IPS-18a (cell line): ENCODE data around the gene P2RY13.

Experiments used
- H3K27ac ChIP-seq: one replicate; pipeline ENCODE4 v1.5.1; 2013; ENCODE audit warnings: low read length
- H3K27me3 ChIP-seq: one replicate; pipeline ENCODE4 v1.6.1; 2013; ENCODE audit warnings: mild to moderate bottlenecking, low read length; ENCODE audit not compliant: control insufficient read depth, insufficient read depth
- H3K36me3 ChIP-seq: one replicate; pipeline ENCODE4 v1.6.1; 2013; ENCODE audit warnings: low read depth, low read length; ENCODE audit not compliant: control insufficient read depth
- H3K4me1 ChIP-seq: one replicate; pipeline ENCODE4 v1.6.1; 2013; ENCODE audit warnings: low read depth, low read length; ENCODE audit not compliant: control insufficient read depth
- H3K4me3 ChIP-seq: one replicate; pipeline ENCODE4 v1.5.1; 2013; ENCODE audit warnings: low read length
- H3K9ac ChIP-seq: one replicate; pipeline ENCODE4 v1.6.1; 2013; ENCODE audit warnings: mild to moderate bottlenecking, low read length, moderate library complexity
- H3K9me3 ChIP-seq: one replicate; pipeline ENCODE4 v1.6.1; 2013; ENCODE audit warnings: low read depth, low read length; ENCODE audit not compliant: control insufficient read depth

P2RY13 gene

GRCh38 chr3:151350656-151351055 lies 21.3 kb upstream of the P2RY13 start:
- Histone ChIP-seq H3K4me1 (peaks cover 20% of the 10 kb centered on the region), H3K27ac (no peak overlapping the region), H3K27me3 (no peaks in the 10 kb centered on the region), H3K9ac (no peak overlapping the region), H3K4me3 (no peak overlapping the region), H3K9me3 (no peaks in the 10 kb centered on the region), H3K36me3 (no peaks in the 10 kb centered on the region)

GRCh38 chr3:151347432-151347831 lies 18.1 kb upstream of the P2RY13 start:
- no peak overlapping the region for H3K4me3 ChIP-seq
- H3K27ac ChIP-seq = no peak overlapping the region
- no peak overlapping the region for H3K9ac ChIP-seq
- no peaks in the 10 kb centered on the region for H3K9me3 ChIP-seq
- peaks cover 20% of the 10 kb centered on the region for H3K4me1 ChIP-seq
- H3K36me3 ChIP-seq = no peaks in the 10 kb centered on the region
- no peaks in the 10 kb centered on the region for H3K27me3 ChIP-seq

GRCh38 chr3:151346292-151346691 lies 16.9 kb upstream of the P2RY13 start:
- Histone ChIP-seq H3K36me3 (no peaks in the 10 kb centered on the region), H3K27me3 (no peaks in the 10 kb centered on the region), H3K4me1 (peaks cover 20% of the 10 kb centered on the region), H3K4me3 (no peak overlapping the region), H3K27ac (no peak overlapping the region), H3K9ac (no peak overlapping the region), H3K9me3 (no peaks in the 10 kb centered on the region)

- H3K9me3 ChIP-seq = no peaks in the 10 kb centered on the region
- H3K4me3 ChIP-seq = no peak overlapping the region
- no peaks in the 10 kb centered on the region for H3K27me3 ChIP-seq
- H3K4me1 ChIP-seq = peaks cover 20% of the 10 kb centered on the region
- no peak overlapping the region for H3K9ac ChIP-seq
- no peak overlapping the region for H3K27ac ChIP-seq
- H3K36me3 ChIP-seq = no peaks in the 10 kb centered on the region
Measured at GRCh38 chr3:151345859-151346258, 16.5 kb upstream of the P2RY13 start.

GRCh38 chr3:151331696-151332095 lies 2.3 kb upstream of the P2RY13 start:
- Histone ChIP-seq H3K4me1 (no peaks in the 10 kb centered on the region), H3K9ac (no peak overlapping the region), H3K36me3 (no peaks in the 10 kb centered on the region), H3K4me3 (no peak overlapping the region), H3K9me3 (no peaks in the 10 kb centered on the region), H3K27me3 (no peaks in the 10 kb centered on the region), H3K27ac (no peak overlapping the region)

- no peak overlapping the region for H3K4me3 ChIP-seq
- no peaks in the 10 kb centered on the region for H3K27me3 ChIP-seq
- no peak overlapping the region for H3K27ac ChIP-seq
- no peak overlapping the region for H3K9ac ChIP-seq
- H3K4me1 ChIP-seq = no peaks in the 10 kb centered on the region
- no peaks in the 10 kb centered on the region for H3K9me3 ChIP-seq
- H3K36me3 ChIP-seq = no peaks in the 10 kb centered on the region
Measured at GRCh38 chr3:151330899-151331298, 1.6 kb upstream of the P2RY13 start.

- Histone ChIP-seq H3K4me3 (no peak overlapping the region), H3K27ac (no peak overlapping the region), H3K36me3 (no peaks in the 10 kb centered on the region), H3K27me3 (no peaks in the 10 kb centered on the region), H3K9ac (no peak overlapping the region), H3K4me1 (no peaks in the 10 kb centered on the region), H3K9me3 (no peaks in the 10 kb centered on the region)
Measured at GRCh38 chr3:151330379-151330778, 1.0 kb upstream of the P2RY13 start.

- Histone ChIP-seq H3K36me3 (no peaks in the 10 kb centered on the region), H3K4me1 (no peaks in the 10 kb centered on the region), H3K27ac (no peak overlapping the region), H3K9me3 (no peaks in the 10 kb centered on the region), H3K27me3 (no peaks in the 10 kb centered on the region), H3K4me3 (no peak overlapping the region), H3K9ac (no peak overlapping the region)
Measured at GRCh38 chr3:151328298-151328995, 902 bp downstream of the P2RY13 start.

GRCh38 chr3:151327571-151328198 lies 1.7 kb downstream of the P2RY13 start:
- no peaks in the 10 kb centered on the region for H3K9me3 ChIP-seq

GRCh38 chr3:151322511-151322910 lies 6.8 kb downstream of the P2RY13 start:
- Histone ChIP-seq H3K27me3 (no peaks in the 10 kb centered on the region), H3K4me3 (no peak overlapping the region), H3K9ac (no peak overlapping the region), H3K9me3 (no peaks in the 10 kb centered on the region), H3K4me1 (no peaks in the 10 kb centered on the region), H3K27ac (no peak overlapping the region), H3K36me3 (no peaks in the 10 kb centered on the region)

More at GRCh38 chr3:151327571-151328198, 1.7 kb downstream of the P2RY13 start:
- Histone ChIP-seq H3K4me3 (no peak overlapping the region), H3K36me3 (no peaks in the 10 kb centered on the region), H3K4me1 (no peaks in the 10 kb centered on the region), H3K27me3 (no peaks in the 10 kb centered on the region), H3K9ac (no peak overlapping the region), H3K27ac (no peak overlapping the region)

GRCh38 chr3:151321526-151321925 lies 7.8 kb downstream of the P2RY13 start:
- Histone ChIP-seq H3K27me3 (no peaks in the 10 kb centered on the region), H3K27ac (no peak overlapping the region), H3K36me3 (no peaks in the 10 kb centered on the region), H3K9me3 (no peaks in the 10 kb centered on the region), H3K4me3 (no peak overlapping the region), H3K9ac (no peak overlapping the region), H3K4me1 (peaks cover 4% of the 10 kb centered on the region)

- Histone ChIP-seq H3K36me3 (no peaks in the 10 kb centered on the region), H3K9ac (no peak overlapping the region), H3K4me3 (no peak overlapping the region), H3K27ac (no peak overlapping the region), H3K27me3 (no peaks in the 10 kb centered on the region), H3K9me3 (no peaks in the 10 kb centered on the region), H3K4me1 (peaks cover 11% of the 10 kb centered on the region)
Measured at GRCh38 chr3:151320131-151320530, 9.2 kb downstream of the P2RY13 start.
